Upper lobe of right lung (tissue), 1 donor: ENCODE data around the gene ZBTB16. TPM values are rescaled to one million over a fixed set of nuclear protein-coding genes. Genes with fewer than 3 reads are reported as not detected.

Experiments used
- ATAC-seq: fragments of 200-7000 bp; cut with Tn5 transposase; one replicate; pipeline ENCODE4 v1.9.1; 2020; ENCODE audit warnings: mild to moderate bottlenecking, moderate library complexity
- DNase-seq: peaks from one replicate; pipeline ENCODE4 v3.0.0-alpha.2; 2020
- H3K27ac ChIP-seq: fragments of 200-600 bp; one replicate; pipeline ENCODE4 v1.8.0; 2022
- H3K27me3 ChIP-seq: fragments of 200-600 bp; one replicate; pipeline ENCODE4 v1.8.0; 2022; ENCODE audit warnings: mild to moderate bottlenecking
- H3K36me3 ChIP-seq: fragments of 200-600 bp; one replicate; pipeline ENCODE4 v1.8.0; 2022
- H3K4me1 ChIP-seq: fragments of 200-600 bp; one replicate; pipeline ENCODE4 v1.8.0; 2022
- H3K4me3 ChIP-seq: fragments of 200-600 bp; one replicate; pipeline ENCODE4 v1.8.0; 2022; ENCODE audit warnings: mild to moderate bottlenecking
- H3K9me3 ChIP-seq: fragments of 200-600 bp; one replicate; pipeline ENCODE4 v1.8.0; 2022
- intact Hi-C: fragments of 100-400 bp; cut with DNase I; formaldehyde crosslinking; loops from one replicate; pipeline ENCODE4 v1.11.0; 2022
- total RNA-seq: library from RNA; stranded (reverse); fragmentation: NEBNext Ultra II Directional; extraction: Animal tissue kit (Norgen Biotek cat#: 25700); gene quantifications from one replicate; pipeline ENCODE4 v1.2.1, GENCODE V29; 2021
- TF ChIP-seq, protein P1 (sequence below): fragments of 200-600 bp; IDR thresholded peaks from one replicate; pipeline ENCODE4 v1.8.0; 2022; ENCODE audit warnings: antibody characterized with exemption
- donor health status: DM: no; HTN: yes; CAD: no; lungs with severe emphysema.

ZBTB16 gene
- total RNA-seq, 1 donor from 2014 or later, result 221 TPM

DNA sequence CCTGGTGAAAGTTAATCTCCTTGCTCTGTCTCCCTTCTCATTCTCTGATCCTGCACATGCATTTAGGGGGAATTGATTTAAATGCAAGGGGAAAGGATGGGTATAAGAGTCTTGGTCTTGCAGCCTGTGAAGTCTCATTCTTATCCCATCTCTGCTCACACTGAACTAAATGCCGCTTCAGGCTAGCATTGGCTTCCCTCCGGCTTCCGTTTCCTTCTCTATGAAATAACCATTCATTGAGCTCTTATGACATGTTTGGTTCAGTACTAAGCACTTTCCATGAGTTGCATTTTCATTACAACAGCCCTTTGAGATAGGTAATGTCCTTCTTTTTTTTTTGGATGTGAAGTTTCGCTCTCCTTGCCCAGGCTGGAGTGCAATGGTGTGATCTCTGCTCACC, 5.6 kb downstream of the ZBTB16 start:
- Histone ChIP-seq H3K4me3 (peak overlapping the region; percentile 95), H3K9me3 (no peaks in the 10 kb centered on the region), H3K27ac (no peak overlapping the region), H3K27me3 (no peaks in the 10 kb centered on the region), H3K36me3 (peaks cover 67% of the 10 kb centered on the region), H3K4me1 (peaks cover 40% of the 10 kb centered on the region)
- DNase-seq (no peak), ATAC-seq (no peak)
- TF ChIP-seq, protein P1, sequence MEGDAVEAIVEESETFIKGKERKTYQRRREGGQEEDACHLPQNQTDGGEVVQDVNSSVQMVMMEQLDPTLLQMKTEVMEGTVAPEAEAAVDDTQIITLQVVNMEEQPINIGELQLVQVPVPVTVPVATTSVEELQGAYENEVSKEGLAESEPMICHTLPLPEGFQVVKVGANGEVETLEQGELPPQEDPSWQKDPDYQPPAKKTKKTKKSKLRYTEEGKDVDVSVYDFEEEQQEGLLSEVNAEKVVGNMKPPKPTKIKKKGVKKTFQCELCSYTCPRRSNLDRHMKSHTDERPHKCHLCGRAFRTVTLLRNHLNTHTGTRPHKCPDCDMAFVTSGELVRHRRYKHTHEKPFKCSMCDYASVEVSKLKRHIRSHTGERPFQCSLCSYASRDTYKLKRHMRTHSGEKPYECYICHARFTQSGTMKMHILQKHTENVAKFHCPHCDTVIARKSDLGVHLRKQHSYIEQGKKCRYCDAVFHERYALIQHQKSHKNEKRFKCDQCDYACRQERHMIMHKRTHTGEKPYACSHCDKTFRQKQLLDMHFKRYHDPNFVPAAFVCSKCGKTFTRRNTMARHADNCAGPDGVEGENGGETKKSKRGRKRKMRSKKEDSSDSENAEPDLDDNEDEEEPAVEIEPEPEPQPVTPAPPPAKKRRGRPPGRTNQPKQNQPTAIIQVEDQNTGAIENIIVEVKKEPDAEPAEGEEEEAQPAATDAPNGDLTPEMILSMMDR, result no peak
- intact Hi-C loops, result loop anchor here (10.0 kb wide), 2 partner anchors 120 to 190 kb away; no protein-coding TSS in a partner anchor

DNA sequence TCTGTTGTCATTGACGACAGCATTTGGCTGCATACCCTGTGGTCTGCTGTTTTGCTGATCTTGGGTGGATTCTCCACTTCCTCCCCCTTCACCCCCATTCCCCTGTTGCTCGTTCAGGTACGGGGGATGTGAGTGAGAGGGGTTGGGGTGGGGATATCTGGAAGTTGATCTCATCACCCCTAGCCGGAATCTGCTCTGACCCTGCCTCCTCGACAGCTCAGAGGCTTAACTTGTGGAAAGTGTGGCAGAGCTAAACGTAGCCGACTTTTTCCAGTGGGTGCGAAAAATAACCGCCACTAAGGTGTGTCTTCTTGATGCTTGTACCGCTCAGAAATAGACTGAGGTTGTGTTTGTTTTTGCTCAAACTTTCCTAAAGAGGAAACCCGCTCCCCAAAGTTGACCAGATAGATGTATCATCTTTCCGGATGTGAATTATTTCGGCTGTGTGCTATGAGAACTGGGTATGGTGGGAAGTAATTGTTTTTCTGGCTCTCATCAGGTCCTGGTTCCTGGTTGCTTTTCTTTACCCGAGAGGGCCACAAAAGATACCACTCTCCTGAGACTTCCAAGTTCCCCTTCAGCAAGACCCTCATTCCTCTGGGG, 6.6 kb downstream of the ZBTB16 start:
- TF ChIP-seq, protein P1, result no peak
- Histone ChIP-seq H3K27ac (no peak overlapping the region), H3K4me1 (peaks cover 48% of the 10 kb centered on the region), H3K9me3 (no peaks in the 10 kb centered on the region), H3K36me3 (peaks cover 74% of the 10 kb centered on the region), H3K4me3 (peak overlapping the region; percentile 95), H3K27me3 (no peaks in the 10 kb centered on the region)
- intact Hi-C loops, result loop anchor here (10.0 kb wide), 2 partner anchors 119 to 189 kb away; no protein-coding TSS in a partner anchor
- DNase-seq (no peak), ATAC-seq (no peak)

DNA sequence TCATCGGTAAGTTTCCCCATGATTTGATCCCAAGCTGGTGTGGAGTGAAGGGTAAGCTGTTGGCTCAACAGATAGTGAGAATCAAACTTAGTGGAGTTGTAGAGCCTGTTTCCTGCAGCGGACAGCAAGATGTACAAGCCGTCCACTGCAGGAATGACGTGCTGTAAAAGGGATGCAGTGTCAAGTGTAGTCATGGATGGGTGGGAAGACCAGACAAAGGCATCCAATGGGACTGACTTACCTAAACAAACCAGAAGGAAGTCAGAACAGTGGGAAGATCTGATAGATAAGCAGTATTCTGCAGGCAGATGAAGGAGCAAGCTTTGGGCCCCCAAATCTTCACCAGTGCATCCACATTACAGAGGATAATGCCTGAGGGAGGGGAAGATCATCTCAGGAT, 8.8 kb downstream of the ZBTB16 start:
- Histone ChIP-seq H3K27ac (no peak overlapping the region), H3K27me3 (no peaks in the 10 kb centered on the region), H3K4me3 (no peak overlapping the region), H3K36me3 (peaks cover 72% of the 10 kb centered on the region), H3K9me3 (no peaks in the 10 kb centered on the region), H3K4me1 (peaks cover 59% of the 10 kb centered on the region)
- ATAC-seq, result no peak
- DNase-seq, result no peak
- intact Hi-C loops, result loop anchor here (10.0 kb wide), 2 partner anchors 116 to 186 kb away; no protein-coding TSS in a partner anchor
- TF ChIP-seq, protein P1, result no peak

DNA sequence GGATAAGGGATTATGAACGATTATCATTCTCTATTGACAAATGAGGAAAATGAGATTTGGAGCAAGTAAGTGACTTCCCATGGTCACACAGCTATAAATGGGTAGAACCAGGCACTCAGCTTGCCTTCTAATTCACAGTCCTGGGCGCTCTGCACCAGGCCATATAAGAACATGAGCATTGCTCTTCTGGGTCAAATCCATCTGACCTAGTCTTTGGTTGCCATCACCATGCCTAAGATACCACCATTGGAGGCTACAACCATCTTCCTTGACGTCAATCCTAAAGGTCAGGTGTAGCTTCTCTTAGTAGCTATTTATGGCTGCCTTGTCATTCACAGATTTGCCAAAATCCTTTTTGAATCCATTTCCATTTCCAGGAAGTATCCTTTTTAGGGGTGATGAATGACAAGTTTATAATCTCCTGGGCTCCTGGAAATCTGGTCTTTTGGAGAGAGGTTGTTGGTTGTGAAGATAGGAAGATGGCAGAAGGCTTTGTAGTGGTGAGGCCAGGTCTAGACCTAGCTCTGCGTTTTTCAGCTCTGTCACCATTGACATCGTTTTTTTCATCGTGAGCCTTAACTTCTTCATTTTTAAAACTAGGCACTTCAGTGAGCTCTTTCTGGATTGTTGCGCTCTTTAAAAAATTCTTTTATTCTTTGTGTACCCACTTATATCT, 11.1 kb downstream of the ZBTB16 start:
- Histone ChIP-seq H3K4me3 (no peak overlapping the region), H3K9me3 (no peaks in the 10 kb centered on the region), H3K36me3 (peaks cover 62% of the 10 kb centered on the region), H3K27ac (no peak overlapping the region), H3K4me1 (peaks cover 59% of the 10 kb centered on the region), H3K27me3 (no peaks in the 10 kb centered on the region)
- TF ChIP-seq, protein P1, result no peak
- DNase-seq, result no peak
- no peak for ATAC-seq
- intact Hi-C loops, result no loop called here

DNA sequence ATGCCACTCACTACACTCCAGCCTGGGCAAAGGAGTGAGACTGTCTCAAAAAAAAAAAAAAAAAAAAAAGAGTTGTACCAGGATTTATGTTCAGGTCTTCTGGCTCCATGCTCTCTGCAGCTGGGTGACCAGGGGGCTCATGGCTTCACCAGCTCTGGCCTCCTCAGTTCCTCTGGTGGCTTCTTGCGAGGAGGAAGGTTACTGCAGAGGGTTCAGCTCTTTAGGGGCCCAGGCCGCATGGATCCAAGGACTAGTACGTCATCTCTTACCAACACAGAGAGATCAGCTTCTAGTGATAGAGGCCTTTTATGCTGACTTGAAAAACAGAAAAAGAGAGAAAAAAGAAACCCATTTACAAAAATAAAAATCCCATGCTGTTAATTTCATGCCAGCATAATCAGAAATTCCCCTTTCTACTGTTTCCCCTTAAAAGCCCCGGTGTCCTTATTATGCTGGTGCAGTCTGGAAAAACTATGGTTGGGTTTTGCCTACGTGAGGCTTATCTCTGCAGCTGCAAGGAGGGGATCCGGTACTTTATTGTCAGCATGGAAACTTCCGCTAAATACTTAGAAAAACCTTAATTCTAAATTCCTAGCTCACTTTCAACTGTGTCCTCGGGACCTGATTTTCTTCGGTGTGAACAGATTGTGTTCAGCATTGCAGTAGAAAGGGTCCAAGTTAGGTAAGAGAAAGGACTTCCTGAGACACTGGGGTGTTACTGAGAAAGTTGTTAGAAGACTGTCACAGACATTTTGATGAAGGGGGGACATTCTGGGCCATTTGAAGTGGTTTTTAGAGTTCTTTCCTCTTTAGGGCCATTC, 13.7 kb downstream of the ZBTB16 start:
- TF ChIP-seq, protein P1, result no peak
- Histone ChIP-seq H3K4me3 (no peak overlapping the region), H3K4me1 (peaks cover 76% of the 10 kb centered on the region), H3K27ac (no peak overlapping the region), H3K27me3 (no peaks in the 10 kb centered on the region), H3K36me3 (peaks cover 68% of the 10 kb centered on the region), H3K9me3 (no peaks in the 10 kb centered on the region)
- ATAC-seq (no peak), DNase-seq (peak; percentile 10)
- intact Hi-C loops, result no loop called here
